Testis (tissue), 2 donors: ENCODE data around the gene TENM4.

Experiments used
- CTCF ChIP-seq, 3 experiments: fragments of 450-650 bp in 2 of 3; fragments of 200-600 bp in 1 of 3; sonication (generic) in 1 of 3; IDR thresholded peaks; one replicate each; pipeline ENCODE4 v1.5.1; 2016 to 2019; ENCODE audit warnings: antibody characterized with exemption in 3 of 3, mild to moderate bottlenecking in 2 of 3, moderate library complexity in 1 of 3
- POLR2A ChIP-seq: fragments of 450-650 bp; IDR thresholded peaks from one replicate; pipeline ENCODE4 v1.6.1; 2017; ENCODE audit warnings: antibody characterized with exemption, mild to moderate bottlenecking, moderate library complexity

DNA sequence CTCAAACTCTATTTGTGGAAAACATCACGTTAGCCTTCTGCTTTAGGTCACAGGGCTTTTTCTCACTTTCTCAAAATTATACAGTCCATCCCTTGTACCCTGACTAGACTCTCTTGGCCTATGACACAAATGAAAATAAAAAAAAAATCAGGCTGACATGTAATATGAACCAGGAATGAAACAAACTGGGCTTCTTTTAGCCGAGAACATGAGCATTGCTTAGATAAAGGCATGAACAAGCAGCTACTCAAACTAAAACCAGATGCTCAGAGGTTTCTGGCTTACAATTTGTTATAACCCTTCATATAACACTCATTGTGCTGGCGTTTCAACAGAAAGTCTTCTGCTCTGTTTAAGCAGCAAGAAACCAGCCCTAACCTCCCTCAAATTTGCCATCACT lies 600.6 kb downstream of the TENM4 start:
- TF ChIP-seq CTCF (IDR thresholded peaks at IDR 0.05) (no peak), POLR2A (no peak)
